CD14-positive monocyte (primary cell): Measurements from ENCODE around the gene ARHGEF10L. TPM values are rescaled to one million over a fixed set of nuclear protein-coding genes. Genes with fewer than 3 reads are reported as not detected.

ENCODE experiments used
- DNase-seq, 3 donors: peaks; one replicate each; pipeline ENCODE4 v3.0.0-alpha.2; 2011 to 2022
- H2AFZ ChIP-seq: 2 replicates; pipeline ENCODE4 v1.6.0; 2012; ENCODE audit warnings: mild to moderate bottlenecking, low read depth, low read length, inconsistent platforms; ENCODE audit not compliant: insufficient read depth, poor library complexity, severe bottlenecking
- H3K27ac ChIP-seq, 2 donors: 1 replicate in 1 of 2; 2 replicates in 1 of 2; pipeline ENCODE4 v1.5.1; 2012 to 2013; ENCODE audit warnings: low read length in 2 of 2, control low read depth in 1 of 2, inconsistent platforms in 1 of 2, low read depth in 1 of 2, mild to moderate bottlenecking in 1 of 2
- H3K27me3 ChIP-seq, 2 donors: one replicate each; pipeline versions ENCODE4 v1.6.0 to v1.6.1; 2011 to 2013; ENCODE audit warnings: low read length in 2 of 2; ENCODE audit not compliant: control insufficient read depth in 2 of 2, insufficient read depth in 2 of 2
- H3K36me3 ChIP-seq, 2 donors: replicated peaks in 1 of 2; 1 replicate in 1 of 2; 2 replicates in 1 of 2; pipeline versions ENCODE4 v1.5.1 to v1.6.1; 2012 to 2013; ENCODE audit warnings: low read length in 2 of 2, control low read depth in 1 of 2, inconsistent platforms in 1 of 2, mild to moderate bottlenecking in 1 of 2; ENCODE audit not compliant: insufficient read depth in 2 of 2, control insufficient read depth in 1 of 2
- H3K4me1 ChIP-seq, 2 donors: 1 replicate in 1 of 2; 2 replicates in 1 of 2; pipeline versions ENCODE4 v1.5.1 to v1.6.1; 2012 to 2013; ENCODE audit warnings: low read length in 2 of 2, control low read depth in 1 of 2, inconsistent platforms in 1 of 2, mild to moderate bottlenecking in 1 of 2, moderate library complexity in 1 of 2; ENCODE audit not compliant: insufficient read depth in 2 of 2, control insufficient read depth in 1 of 2
- H3K4me2 ChIP-seq: replicated peaks from 2 replicates; pipeline ENCODE3; 2012; ENCODE audit warnings: low read length, moderate library complexity, mild to moderate bottlenecking; ENCODE audit not compliant: poor library complexity, severe bottlenecking; ENCODE audit errors: extremely low read depth
- H3K4me3 ChIP-seq, 3 experiments: fragments of 200-600 bp in 1 of 3; sonication (generic) in 1 of 3; replicated peaks in 1 of 3; 1 replicate in 2 of 3; 2 replicates in 1 of 3; pipeline ENCODE4 v1.5.1; 2011 to 2013; ENCODE audit warnings: low read length in 3 of 3, mild to moderate bottlenecking in 3 of 3, control low read depth in 2 of 3, low read depth in 2 of 3, inconsistent platforms in 1 of 3, moderate library complexity in 1 of 3
- H3K79me2 ChIP-seq: 2 replicates; pipeline ENCODE4 v1.6.0; 2012; ENCODE audit warnings: mild to moderate bottlenecking, control low read depth, inconsistent platforms, low read length, moderate library complexity; ENCODE audit not compliant: insufficient read depth
- H3K9ac ChIP-seq: 2 replicates; pipeline ENCODE4 v1.6.0; 2017; ENCODE audit warnings: low read length, mild to moderate bottlenecking; ENCODE audit not compliant: insufficient read depth, poor library complexity, severe bottlenecking
- H3K9me3 ChIP-seq, 2 donors: replicated peaks in 1 of 2; 1 replicate in 1 of 2; 2 replicates in 1 of 2; pipeline versions ENCODE4 v1.5.1 to v1.6.1; 2012 to 2013; ENCODE audit warnings: low read length in 2 of 2, control low read depth in 1 of 2; ENCODE audit not compliant: control insufficient read depth in 1 of 2, insufficient read depth in 1 of 2
- H4K20me1 ChIP-seq: 2 replicates; pipeline ENCODE4 v1.6.0; 2012; ENCODE audit warnings: mild to moderate bottlenecking, low read length, control low read depth, moderate library complexity; ENCODE audit not compliant: insufficient read depth
- H3K27ac Mint-ChIP-seq, 7 donors: one replicate each; pipeline ENCODE4 v1.8.0; 2020; ENCODE audit warnings: mild to moderate bottlenecking in 7 of 7, mixed read lengths in 7 of 7, moderate library complexity in 6 of 7, inconsistent platforms in 2 of 7
- H3K27me3 Mint-ChIP-seq, 3 donors: one replicate each; pipeline ENCODE4 v1.8.0; 2021 to 2022; ENCODE audit warnings: low read depth in 3 of 3, mild to moderate bottlenecking in 3 of 3, mixed read lengths in 3 of 3, moderate library complexity in 3 of 3, inconsistent platforms in 1 of 3
- H3K36me3 Mint-ChIP-seq, 2 donors: one replicate each; pipeline ENCODE4 v1.8.0; 2020; ENCODE audit warnings: mixed read lengths in 2 of 2, inconsistent platforms in 1 of 2, mild to moderate bottlenecking in 1 of 2
- H3K4me1 Mint-ChIP-seq: one replicate; pipeline ENCODE4 v1.8.0; 2020; ENCODE audit warnings: mild to moderate bottlenecking, mixed read lengths
- H3K4me3 Mint-ChIP-seq, 2 donors: one replicate each; pipeline ENCODE4 v1.8.0; 2020; ENCODE audit warnings: mild to moderate bottlenecking in 2 of 2, mixed read lengths in 2 of 2, moderate library complexity in 1 of 2
- H3K9me3 Mint-ChIP-seq, 7 donors: one replicate each; pipeline ENCODE4 v1.8.0; 2020 to 2022; ENCODE audit warnings: mixed read lengths in 7 of 7, mild to moderate bottlenecking in 6 of 7, moderate library complexity in 6 of 7, inconsistent platforms in 2 of 7
- WGBS: methylation state at CpG from one replicate; pipeline ENCODE4 v1.1.5; 2013; ENCODE audit warnings: missing lambda C conversion rate; ENCODE audit not compliant: insufficient coverage; 5-methylcytosine and 5-hydroxymethylcytosine counted together
- intact Hi-C, 2 donors: fragments of 100-400 bp; cut with micrococcal nuclease; formaldehyde crosslinking; loops; one replicate each; pipeline versions ENCODE4 v1.15.0 to v1.15.1; 2023
- polyA plus RNA-seq, 3 donors: library from polyadenylated mRNA; depleted of rRNA in 1 of 3; unstranded in 2 of 3; stranded (reverse) in 1 of 3; fragments of 300-500 nt in 2 of 3; fragments of >200 nt in 1 of 3; fragmentation: Illumina TruSeq in 2 of 3; gene quantifications; 1 replicate in 2 of 3; 2 replicates in 1 of 3; pipeline ENCODE4 v1.2.3, GENCODE V29; 2012 to 2021
- TF ChIP-seq, protein P1 (sequence below): fragments of 200-600 bp; IDR thresholded peaks from one replicate; pipeline ENCODE4 v1.8.0; 2022; ENCODE audit warnings: antibody characterized with exemption, mild to moderate bottlenecking

ARHGEF10L gene
- polyA plus RNA-seq, 3 donors = 20.7 to 95.7 (median 23.7) TPM

DNA sequence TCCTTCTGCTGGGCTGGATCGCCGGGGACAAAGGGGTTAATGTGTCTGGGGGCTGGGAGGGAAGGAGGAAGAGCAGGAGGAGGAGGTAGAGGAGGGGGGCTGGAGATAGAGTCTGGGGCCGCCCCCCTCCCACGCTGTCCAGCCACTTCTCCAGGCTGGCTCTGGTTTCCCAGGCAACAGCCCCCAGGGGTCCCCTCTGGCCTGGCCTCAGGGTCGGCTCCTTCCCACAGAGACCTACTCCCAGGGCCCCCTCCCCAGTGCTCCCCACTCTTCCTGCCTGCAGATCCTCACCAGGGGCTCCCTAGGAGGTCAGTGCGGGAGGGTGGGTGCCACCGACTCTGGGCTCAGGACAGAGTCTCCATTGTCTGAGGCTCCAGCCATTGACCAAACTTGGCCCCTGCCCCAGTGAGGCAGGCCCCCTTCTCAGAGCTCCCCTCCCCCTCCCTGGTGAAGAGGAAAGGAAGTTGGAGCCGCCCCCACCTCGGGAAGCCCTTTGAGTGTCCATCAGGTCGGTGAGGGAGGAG lies 34.1 kb downstream of the ARHGEF10L start:
- Histone ChIP-seq H3K79me2 (no peaks in the 10 kb centered on the region), H3K27me3 (no peaks in the 10 kb centered on the region), H3K4me3 (no peak overlapping the region), H2AFZ (no peak overlapping the region), H3K9ac (no peak overlapping the region), H3K4me1 (peaks cover 19 to 21% of the 10 kb centered on the region in 2 donors), H4K20me1 (no peaks in the 10 kb centered on the region), H3K9me3 (no peaks in the 10 kb centered on the region), H3K4me2 (no peak overlapping the region), H3K27ac (no peak overlapping the region), H3K36me3 (no peaks in the 10 kb centered on the region)
- H3K27ac Mint-ChIP-seq = peak overlapping the region in 1 of 7 donors; percentile 18
- TF ChIP-seq, protein P1, sequence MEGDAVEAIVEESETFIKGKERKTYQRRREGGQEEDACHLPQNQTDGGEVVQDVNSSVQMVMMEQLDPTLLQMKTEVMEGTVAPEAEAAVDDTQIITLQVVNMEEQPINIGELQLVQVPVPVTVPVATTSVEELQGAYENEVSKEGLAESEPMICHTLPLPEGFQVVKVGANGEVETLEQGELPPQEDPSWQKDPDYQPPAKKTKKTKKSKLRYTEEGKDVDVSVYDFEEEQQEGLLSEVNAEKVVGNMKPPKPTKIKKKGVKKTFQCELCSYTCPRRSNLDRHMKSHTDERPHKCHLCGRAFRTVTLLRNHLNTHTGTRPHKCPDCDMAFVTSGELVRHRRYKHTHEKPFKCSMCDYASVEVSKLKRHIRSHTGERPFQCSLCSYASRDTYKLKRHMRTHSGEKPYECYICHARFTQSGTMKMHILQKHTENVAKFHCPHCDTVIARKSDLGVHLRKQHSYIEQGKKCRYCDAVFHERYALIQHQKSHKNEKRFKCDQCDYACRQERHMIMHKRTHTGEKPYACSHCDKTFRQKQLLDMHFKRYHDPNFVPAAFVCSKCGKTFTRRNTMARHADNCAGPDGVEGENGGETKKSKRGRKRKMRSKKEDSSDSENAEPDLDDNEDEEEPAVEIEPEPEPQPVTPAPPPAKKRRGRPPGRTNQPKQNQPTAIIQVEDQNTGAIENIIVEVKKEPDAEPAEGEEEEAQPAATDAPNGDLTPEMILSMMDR = no peak
- no peak overlapping the region for H3K4me3 Mint-ChIP-seq
- 43% methylated on average over 3 of the region's 10 CpGs for WGBS
- DNase-seq = no peak
- H3K4me1 Mint-ChIP-seq = peaks cover 25% of the 10 kb centered on the region
- H3K36me3 Mint-ChIP-seq = no peaks in the 10 kb centered on the region
- peaks cover 7 to 12% (median 10%) of the 10 kb centered on the region in 3 donors for H3K27me3 Mint-ChIP-seq
- intact Hi-C loops = no loop called here
- H3K9me3 Mint-ChIP-seq = no peaks in the 10 kb centered on the region

DNA sequence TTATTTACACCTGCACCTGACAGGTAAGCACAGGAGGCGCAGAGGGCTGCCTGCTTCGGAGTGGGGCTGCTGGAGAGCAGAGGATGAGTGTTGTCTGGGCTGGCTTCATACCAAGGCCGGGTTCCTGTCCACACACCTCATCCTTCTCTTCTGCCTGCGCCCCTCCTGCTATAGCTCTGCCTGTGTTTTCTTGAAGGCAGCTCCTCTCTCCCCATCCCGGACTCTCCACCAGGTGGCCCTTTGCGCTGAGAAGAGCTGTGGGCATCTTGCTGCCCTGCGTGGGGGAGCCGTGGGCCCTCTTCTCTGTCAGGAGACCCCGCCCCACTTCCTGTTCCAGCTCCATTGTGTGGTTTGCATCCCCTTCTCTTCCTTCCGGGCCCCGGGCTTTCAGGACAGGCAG lies 35.0 kb downstream of the ARHGEF10L start:
- Histone ChIP-seq H3K4me1 (peaks cover 14 to 15% of the 10 kb centered on the region in 2 donors), H3K9ac (no peak overlapping the region), H3K4me3 (no peak overlapping the region), H2AFZ (no peak overlapping the region), H3K36me3 (no peaks in the 10 kb centered on the region), H3K27ac (no peak overlapping the region), H3K9me3 (no peaks in the 10 kb centered on the region), H3K27me3 (no peaks in the 10 kb centered on the region), H3K79me2 (no peaks in the 10 kb centered on the region), H3K4me2 (no peak overlapping the region), H4K20me1 (no peaks in the 10 kb centered on the region)
- Mint-ChIP-seq H3K4me3 (no peak overlapping the region), H3K9me3 (no peaks in the 10 kb centered on the region), H3K4me1 (peaks cover 17% of the 10 kb centered on the region), H3K27me3 (peaks cover 5 to 9% (median 9%) of the 10 kb centered on the region in 3 donors), H3K27ac (no peak overlapping the region), H3K36me3 (no peaks in the 10 kb centered on the region)
- 43% methylated on average over 7 of the region's 11 CpGs for WGBS
- TF ChIP-seq, protein P1 = no peak
- intact Hi-C loops = no loop called here
- no peak for DNase-seq
